ENCODE results near the gene ANKFN1.

Gene ANKFN1

DNA sequence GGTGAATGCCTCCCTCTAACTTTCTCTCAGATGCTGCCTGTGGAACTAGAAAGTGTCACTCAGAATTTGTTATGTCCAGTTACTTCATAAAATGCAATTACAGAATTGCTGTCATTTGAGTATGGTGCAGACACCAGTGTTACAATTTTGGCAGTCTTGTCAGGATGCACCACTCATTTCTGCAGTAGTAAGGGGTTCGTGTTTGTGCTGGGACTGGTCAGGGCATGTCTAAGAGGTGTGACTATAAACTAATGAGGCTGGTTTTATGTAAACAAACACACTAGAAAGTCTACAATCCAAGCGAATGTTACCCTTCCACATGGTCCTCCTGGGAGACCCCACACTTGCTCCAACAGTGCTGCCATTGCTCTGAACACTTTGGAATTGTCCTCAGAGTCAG, 206.2 kb downstream of the ANKFN1 start:
- H3K36me3 ChIP-seq (replicated peaks): no peaks in the 10 kb centered on the region
- no peak for DNase-seq
- H3K27ac ChIP-seq: no peak overlapping the region
- H3K27me3 ChIP-seq (replicated peaks): no peaks in the 10 kb centered on the region
- in situ Hi-C loops (cut with HindIII; ENCODE audit: low pct_ligation_motif_present, low sequenced_read_pairs): no loop called here
- TF ChIP-seq, protein P1, sequence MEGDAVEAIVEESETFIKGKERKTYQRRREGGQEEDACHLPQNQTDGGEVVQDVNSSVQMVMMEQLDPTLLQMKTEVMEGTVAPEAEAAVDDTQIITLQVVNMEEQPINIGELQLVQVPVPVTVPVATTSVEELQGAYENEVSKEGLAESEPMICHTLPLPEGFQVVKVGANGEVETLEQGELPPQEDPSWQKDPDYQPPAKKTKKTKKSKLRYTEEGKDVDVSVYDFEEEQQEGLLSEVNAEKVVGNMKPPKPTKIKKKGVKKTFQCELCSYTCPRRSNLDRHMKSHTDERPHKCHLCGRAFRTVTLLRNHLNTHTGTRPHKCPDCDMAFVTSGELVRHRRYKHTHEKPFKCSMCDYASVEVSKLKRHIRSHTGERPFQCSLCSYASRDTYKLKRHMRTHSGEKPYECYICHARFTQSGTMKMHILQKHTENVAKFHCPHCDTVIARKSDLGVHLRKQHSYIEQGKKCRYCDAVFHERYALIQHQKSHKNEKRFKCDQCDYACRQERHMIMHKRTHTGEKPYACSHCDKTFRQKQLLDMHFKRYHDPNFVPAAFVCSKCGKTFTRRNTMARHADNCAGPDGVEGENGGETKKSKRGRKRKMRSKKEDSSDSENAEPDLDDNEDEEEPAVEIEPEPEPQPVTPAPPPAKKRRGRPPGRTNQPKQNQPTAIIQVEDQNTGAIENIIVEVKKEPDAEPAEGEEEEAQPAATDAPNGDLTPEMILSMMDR (IDR thresholded peaks at IDR 0.05; ENCODE audit: low read depth, low read length, missing control alignments): no peak
- no peak overlapping the region for H3K4me3 ChIP-seq (ENCODE audit: low read depth, low read length)

DNA sequence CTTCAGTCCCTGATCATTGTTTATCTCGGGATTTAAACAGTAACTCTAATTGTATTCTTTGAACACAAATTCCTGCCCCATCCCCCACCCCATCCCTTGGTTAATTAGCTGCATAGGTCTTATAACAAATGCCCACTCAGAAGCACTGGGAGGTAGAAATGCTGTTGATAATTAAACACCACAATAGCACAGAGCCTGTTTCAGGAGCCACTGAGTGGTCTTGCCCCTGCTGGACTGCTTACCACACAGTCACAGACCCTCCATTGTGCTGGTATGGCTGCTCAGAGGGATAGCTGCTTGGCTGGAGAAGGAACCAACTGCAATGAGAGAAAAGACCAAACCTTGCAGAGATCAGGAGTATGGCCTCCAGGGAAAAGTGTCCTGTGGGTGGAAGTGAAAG, 214.1 kb downstream of the ANKFN1 start:
- H3K4me3 ChIP-seq (ENCODE audit: low read depth, low read length): no peak overlapping the region
- TF ChIP-seq, protein P1 (IDR thresholded peaks at IDR 0.05; ENCODE audit: low read depth, low read length, missing control alignments): no peak
- in situ Hi-C loops (cut with HindIII; ENCODE audit: low pct_ligation_motif_present, low sequenced_read_pairs): no loop called here

DNA sequence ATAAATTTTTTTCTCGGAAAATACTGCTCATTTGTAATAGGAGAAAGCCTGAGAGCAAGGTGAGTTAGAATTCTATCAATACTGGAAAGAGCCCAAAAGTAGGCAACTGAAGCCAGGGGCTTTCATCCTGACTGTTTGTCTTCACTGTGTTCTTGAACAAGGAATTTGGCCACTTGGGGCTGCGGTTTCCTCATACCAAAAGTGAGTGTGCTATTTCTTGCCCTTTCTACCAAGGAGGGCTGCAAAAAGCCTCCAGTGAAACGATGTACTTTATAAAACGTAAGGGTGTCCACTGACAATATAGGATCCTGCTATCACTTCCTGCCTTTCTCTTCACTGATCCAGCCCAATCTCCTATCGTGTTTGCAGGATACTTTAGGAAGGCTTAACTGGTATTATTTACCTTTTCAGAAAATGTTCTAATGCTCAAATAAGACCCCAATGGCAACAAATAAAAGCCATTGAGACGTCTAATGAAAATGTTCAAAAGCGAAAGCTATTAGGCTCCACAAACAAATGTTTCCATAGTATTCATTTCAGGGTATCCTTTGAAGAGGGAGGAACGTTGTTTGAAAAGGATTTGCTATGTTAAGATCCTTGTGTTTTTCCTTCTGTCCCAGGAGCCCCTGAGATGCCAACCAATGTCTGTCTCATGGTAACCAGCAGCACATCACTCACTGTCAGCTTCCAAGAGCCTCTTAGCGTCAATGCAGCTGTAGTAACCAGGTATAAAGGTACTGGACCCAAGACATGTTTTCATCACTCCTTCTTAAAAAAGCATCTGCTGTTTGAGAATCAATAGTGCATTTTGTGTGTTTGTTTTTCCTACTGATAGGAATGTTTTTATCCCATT, 220.9 kb downstream of the ANKFN1 start:
- Histone ChIP-seq H3K4me3 (ENCODE audit: low read depth, low read length) (no peak overlapping the region), H3K27ac (no peak overlapping the region), H3K27me3 (replicated peaks) (no peaks in the 10 kb centered on the region), H3K36me3 (replicated peaks) (no peaks in the 10 kb centered on the region)
- in situ Hi-C loops (cut with HindIII; ENCODE audit: low pct_ligation_motif_present, low sequenced_read_pairs): no loop called here
- TF ChIP-seq, protein P1 (IDR thresholded peaks at IDR 0.05; ENCODE audit: low read depth, low read length, missing control alignments): no peak
- no peak for DNase-seq

More for the DNA sequence above, 214.1 kb downstream of the ANKFN1 start:
- no peaks in the 10 kb centered on the region for H3K36me3 ChIP-seq (replicated peaks)
- H3K27me3 ChIP-seq (replicated peaks): no peaks in the 10 kb centered on the region
- DNase-seq: no peak
- no peak overlapping the region for H3K27ac ChIP-seq

DNA sequence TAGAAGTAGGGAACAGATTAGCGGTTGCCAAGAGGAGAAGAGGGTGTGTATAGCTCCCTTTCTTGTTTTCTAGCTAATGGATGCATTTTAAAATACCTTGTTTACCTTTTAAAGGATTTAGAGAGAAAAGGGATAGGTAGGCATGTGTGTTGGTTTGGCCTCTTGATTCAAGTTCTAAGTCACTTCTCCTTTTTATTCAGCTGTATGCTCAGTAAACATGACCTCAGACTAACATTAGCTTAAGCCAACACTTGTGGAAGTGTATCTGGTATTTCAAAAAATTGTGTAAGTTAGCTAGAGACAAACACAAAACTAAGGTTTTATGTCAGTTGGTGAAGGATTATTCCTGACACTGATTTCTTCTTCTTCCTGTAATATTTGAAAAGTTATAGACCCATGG, 236.1 kb downstream of the ANKFN1 start:
- DNase-seq: no peak
- Histone ChIP-seq H3K27ac (no peak overlapping the region), H3K4me3 (ENCODE audit: low read depth, low read length) (no peak overlapping the region), H3K36me3 (replicated peaks) (no peaks in the 10 kb centered on the region), H3K27me3 (replicated peaks) (no peaks in the 10 kb centered on the region)
- TF ChIP-seq, protein P1 (IDR thresholded peaks at IDR 0.05; ENCODE audit: low read depth, low read length, missing control alignments): no peak
- in situ Hi-C loops (cut with HindIII; ENCODE audit: low pct_ligation_motif_present, low sequenced_read_pairs): no loop called here

DNA sequence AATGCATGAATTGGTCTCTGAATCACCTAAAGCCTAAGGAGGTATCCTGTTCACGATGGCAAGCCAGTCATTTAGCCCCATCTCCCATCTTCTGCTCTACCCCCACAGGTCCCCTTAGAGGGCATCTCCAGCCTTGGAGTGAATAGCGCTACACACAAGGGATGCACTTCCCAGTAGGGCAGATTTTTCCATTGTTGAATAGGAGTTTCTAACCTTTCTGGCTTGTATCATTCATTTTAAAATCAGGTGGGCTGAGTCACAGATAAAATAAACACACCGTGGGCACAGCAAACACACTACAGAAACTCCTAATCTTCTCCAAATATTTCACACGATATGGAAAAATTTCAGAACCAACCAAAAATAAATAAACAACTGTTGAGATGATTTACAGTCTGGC, 239.0 kb downstream of the ANKFN1 start:
- in situ Hi-C loops (cut with HindIII; ENCODE audit: low pct_ligation_motif_present, low sequenced_read_pairs): no loop called here

More for the DNA sequence above, 239.0 kb downstream of the ANKFN1 start:
- no peaks in the 10 kb centered on the region for H3K36me3 ChIP-seq (replicated peaks)
- no peak for DNase-seq
- no peaks in the 10 kb centered on the region for H3K27me3 ChIP-seq (replicated peaks)
- H3K4me3 ChIP-seq (ENCODE audit: low read depth, low read length): no peak overlapping the region
- no peak overlapping the region for H3K27ac ChIP-seq
- TF ChIP-seq, protein P1 (IDR thresholded peaks at IDR 0.05; ENCODE audit: low read depth, low read length, missing control alignments): no peak
